K562 (cell line): Measurements from ENCODE around the gene NTRK2. TPM values are rescaled to one million over a fixed set of nuclear protein-coding genes. Genes with fewer than 3 reads are reported as not detected.

Experiments
- ATAC-seq: fragments of 200-7000 bp; cut with Tn5 transposase; 3 replicates; pipeline ENCODE4 v1.9.1; 2020; ENCODE audit warnings: moderate library complexity
- BruUV-seq: library from RNA; stranded (reverse); fragments of 400-500 nt; replicated peaks from 2 replicates; lab custom pipeline; 2021; lab: Mats Ljungman, UMichigan
- CTCF ChIA-PET: fragments of 300-600 bp; formaldehyde crosslinking; extraction: SDS; loops from one replicate; lab custom pipeline; 2021; ENCODE audit warnings: low intra/inter-chr PET ratio; lab: Yijun Ruan, JAX
- POLR2A ChIA-PET: fragments of 300-600, 350-650 bp; sonication (Branson Sonifier 250); formaldehyde crosslinking; extraction: SDS; loops from one replicate; lab custom pipeline; 2021; ENCODE audit warnings: antibody characterized with exemption, inconsistent platforms; lab: Yijun Ruan, JAX
- DNase-seq, 4 experiments: peaks; one replicate each; pipeline versions ENCODE4 v3.0.0 to v3.0.0-alpha.2; 2011 to 2018; ENCODE audit warnings: low spot score in 3 of 4, mixed read lengths in 3 of 4; ENCODE audit errors: extremely low read depth in 1 of 4
- FAIRE-seq: peaks from 2 replicates; lab custom pipeline; 2011; peaks lifted over from hg19 to GRCh38; lab: Jason Lieb, UNC
- H2AFZ ChIP-seq: 2 replicates; pipeline ENCODE4 v1.6.0; 2011; ENCODE audit warnings: low read depth, low read length, control low read depth, inconsistent platforms
- H3K27ac ChIP-seq: fragments of 200-600 bp; 3 replicates; pipeline ENCODE4 v1.8.0; 2011; ENCODE audit warnings: low read depth, mild to moderate bottlenecking, control low read depth, inconsistent platforms, low read length, moderate library complexity, mixed read lengths; ENCODE audit errors: extremely low read depth
- H3K27me3 ChIP-seq, 2 experiments: fragments of 300-600 bp in 1 of 2; 2 replicates in 1 of 2; 3 replicates in 1 of 2; pipeline versions ENCODE4 v1.6.0 to v1.8.0; 2011; ENCODE audit warnings: inconsistent platforms in 2 of 2, low read length in 2 of 2, mild to moderate bottlenecking in 1 of 2, mixed read lengths in 1 of 2, moderate library complexity in 1 of 2; ENCODE audit not compliant: control insufficient read depth in 2 of 2, insufficient read depth in 2 of 2
- H3K36me3 ChIP-seq: fragments of 300-600 bp; 3 replicates; pipeline ENCODE4 v1.8.0; 2011; ENCODE audit warnings: mild to moderate bottlenecking, low read length, inconsistent platforms; ENCODE audit not compliant: control insufficient read depth, insufficient read depth
- H3K4me1 ChIP-seq, 2 experiments: fragments of 200-600 bp in 1 of 2; replicated peaks in 1 of 2; 2 replicates in 1 of 2; 3 replicates in 1 of 2; pipeline versions ENCODE4 v1.5.1 to v1.8.0; 2011; ENCODE audit warnings: inconsistent platforms in 2 of 2, low read length in 2 of 2, mild to moderate bottlenecking in 1 of 2, mixed read lengths in 1 of 2, moderate library complexity in 1 of 2; ENCODE audit not compliant: control insufficient read depth in 2 of 2, insufficient read depth in 2 of 2
- H3K4me2 ChIP-seq: 2 replicates; pipeline ENCODE4 v1.6.1; 2011; ENCODE audit warnings: low read length, control low read depth, inconsistent platforms, mixed read lengths; ENCODE audit not compliant: insufficient read depth
- H3K4me3 ChIP-seq: fragments of 200-600 bp; sonication (generic), shearing (Covaris generic); 2 replicates; pipeline ENCODE4 v1.5.1; 2016; ENCODE audit warnings: control low read depth, inconsistent platforms
- H3K79me2 ChIP-seq: fragments of 200-600 bp; 3 replicates; pipeline ENCODE4 v1.8.0; 2011; ENCODE audit warnings: low read length, inconsistent platforms; ENCODE audit not compliant: control insufficient read depth, insufficient read depth
- H3K9ac ChIP-seq, 2 experiments: 2 replicates each; pipeline versions ENCODE4 v1.6.0 to v1.6.1; 2011; ENCODE audit warnings: low read depth in 2 of 2, low read length in 2 of 2, control low read depth in 1 of 2, inconsistent platforms in 1 of 2, mild to moderate bottlenecking in 1 of 2, mixed read lengths in 1 of 2; ENCODE audit not compliant: insufficient read depth in 1 of 2
- H3K9me1 ChIP-seq: one replicate; pipeline ENCODE4 v1.6.0; 2011; ENCODE audit warnings: inconsistent platforms, mild to moderate bottlenecking, low read length, moderate library complexity; ENCODE audit not compliant: control insufficient read depth, insufficient read depth
- H3K9me3 ChIP-seq: replicated peaks from 2 replicates; pipeline ENCODE4 v1.5.1; 2011; ENCODE audit warnings: low read depth, low read length, inconsistent platforms; ENCODE audit not compliant: control insufficient read depth, insufficient read depth
- H4K20me1 ChIP-seq: replicated peaks from 2 replicates; pipeline ENCODE4 v1.6.1; 2011; ENCODE audit warnings: low read length, inconsistent platforms, mixed read lengths; ENCODE audit not compliant: control insufficient read depth, insufficient read depth
- ARHGAP35 ChIP-seq: fragments of 450-650 bp; IDR thresholded peaks from 2 replicates; pipeline ENCODE4 v1.6.1; 2018; ENCODE audit not compliant: partially characterized antibody
- ARID3B ChIP-seq: fragments of 250-450 bp; sonication (Bioruptor Pico); IDR thresholded peaks from 2 replicates; pipeline ENCODE4 v1.4.0; 2020; ENCODE audit warnings: borderline replicate concordance
- EP300 ChIP-seq: IDR thresholded peaks from 2 replicates; pipeline ENCODE4 v1.6.1; 2012; ENCODE audit warnings: low read length, improper control_type of control experiment
- GABPB1 ChIP-seq: sonication (generic); formaldehyde crosslinking; IDR thresholded peaks from 2 replicates; pipeline ENCODE4 v1.8.0; 2022; ENCODE audit warnings: mild to moderate bottlenecking, missing genetic modification reagents
- HIVEP1 ChIP-seq: fragments of 250-450 bp; sonication (Bioruptor Pico); IDR thresholded peaks from 2 replicates; pipeline ENCODE4 v1.4.0; 2020; ENCODE audit warnings: mild to moderate bottlenecking
- LARP7 ChIP-seq: fragments of 450-650 bp; IDR thresholded peaks from 2 replicates; pipeline ENCODE4 v1.6.1; 2016
- MTA1 ChIP-seq: fragments of 450-650 bp; IDR thresholded peaks from 2 replicates; pipeline ENCODE4 v1.6.1; 2017; ENCODE audit warnings: borderline replicate concordance
- SAFB ChIP-seq: fragments of 200-400 bp; formaldehyde crosslinking; IDR thresholded peaks from 2 replicates; pipeline ENCODE4 v1.6.1; 2017; ENCODE audit warnings: low read depth, low read length, borderline replicate concordance
- SIX5 ChIP-seq, 2 experiments: IDR thresholded peaks; 2 replicates each; pipeline ENCODE4 v1.6.1; 2011; ENCODE audit warnings: low read length in 2 of 2, borderline replicate concordance in 1 of 2, low read depth in 1 of 2, mild to moderate bottlenecking in 1 of 2, moderate library complexity in 1 of 2; ENCODE audit not compliant: insufficient read depth in 1 of 2
- STAG1 ChIP-seq: sonication (generic); formaldehyde crosslinking; IDR thresholded peaks from 2 replicates; pipeline ENCODE4 v1.5.0; 2020; ENCODE audit warnings: missing genetic modification reagents, borderline replicate concordance
- THAP12 ChIP-seq: fragments of 250-450 bp; sonication (Bioruptor Pico); IDR thresholded peaks from 2 replicates; pipeline ENCODE4 v1.9.0; 2021; ENCODE audit warnings: mild to moderate bottlenecking, inconsistent platforms
- ZBTB12 ChIP-seq: fragments of 250-450 bp; sonication (Bioruptor Pico); IDR thresholded peaks from 2 replicates; pipeline ENCODE4 v1.4.0; 2020
- ZFX ChIP-seq: sonication (generic); formaldehyde crosslinking; IDR thresholded peaks from 2 replicates; pipeline ENCODE4 v1.8.0; 2022; ENCODE audit warnings: mild to moderate bottlenecking, missing genetic modification reagents, moderate library complexity
- ZNF217 ChIP-seq: sonication (generic); formaldehyde crosslinking; IDR thresholded peaks from 2 replicates; pipeline ENCODE4 v1.8.0; 2022; ENCODE audit warnings: mild to moderate bottlenecking, missing genetic modification reagents
- whole genome bisulfite sequencing: fragments of 100-300 bp; shearing (Covaris generic); methylation state at CpG from one replicate; pipeline ENCODE4 v1.1.6; 2016; ENCODE audit warnings: low coverage, mixed read lengths; ENCODE audit not compliant: insufficient coverage; ENCODE audit errors: missing lambda C conversion rate; 5-methylcytosine and 5-hydroxymethylcytosine counted together
- in situ Hi-C: fragments of 300-500 bp; cut with MboI; formaldehyde crosslinking; loops from 4 replicates; pipeline ENCODE4 v1.15.0; 2018; ENCODE audit warnings: inconsistent platforms, mixed read lengths
- intact Hi-C: fragments of 100-400 bp; cut with micrococcal nuclease; formaldehyde crosslinking; loops from 2 replicates; pipeline ENCODE4 v1.14.2; 2022
- polyA plus RNA-seq, 8 experiments: library from polyadenylated mRNA; depleted of rRNA in 4 of 8; stranded (reverse) in 5 of 8; unstranded in 3 of 8; fragments of >200 nt; fragmentation: Nextera tagmentation in 2 of 8; fragmentation: Illumina TruSeq in 1 of 8; extraction: Ambion mirVana in 2 of 8; extraction: Trizol in 1 of 8; gene quantifications; 2 replicates each; pipeline versions ENCODE4 v1.2.1 to v1.2.3, GENCODE V29; 2011 to 2014; ENCODE audit warnings: inconsistent platforms in 1 of 8, missing spikeins in 1 of 8
- total RNA-seq, 7 experiments: library from RNA; depleted of rRNA in 6 of 7; stranded (reverse); fragments of >200 nt in 6 of 7; fragmentation: Illumina TruSeq in 2 of 7; extraction: Trizol in 2 of 7; gene quantifications; 2 replicates each; pipeline versions ENCODE4 v1.2.1 to v1.2.3, GENCODE V29; 2011 to 2021; ENCODE audit warnings: low replicate concordance in 1 of 7
- TF ChIP-seq, protein P1 (sequence below): sonication (generic); formaldehyde crosslinking; IDR thresholded peaks from 2 replicates; pipeline ENCODE4 v1.8.0; 2022; ENCODE audit warnings: mild to moderate bottlenecking, missing genetic modification reagents
- TF ChIP-seq, protein P2 (sequence below): fragments of 450-650 bp; IDR thresholded peaks from 2 replicates; pipeline ENCODE4 v1.7.0; 2016; ENCODE audit warnings: borderline replicate concordance

Gene NTRK2
- total and polyA plus RNA-seq, 9 of the 15 experiments (the other 6 are each of a cell fraction or from before 2014, with no cell fraction given), result not detected

- Histone ChIP-seq H4K20me1 (no peaks in the 10 kb centered on the region), H3K9me3 (no peaks in the 10 kb centered on the region), H3K9me1 (no peaks in the 10 kb centered on the region), H3K36me3 (no peaks in the 10 kb centered on the region), H3K4me2 (no peak overlapping the region), H3K4me3 (no peak overlapping the region), H3K27me3 (no peaks in the 10 kb centered on the region), H3K9ac (no peak overlapping the region), H2AFZ (no peak overlapping the region), H3K27ac (no peak overlapping the region), H3K4me1 (no peaks in the 10 kb centered on the region), H3K79me2 (no peaks in the 10 kb centered on the region)
- ChIA-PET CTCF (no interaction called here), POLR2A (no interaction called here)
- DNase-seq, result no peak
- 0% methylated on average over 2 of the region's 2 CpGs for WGBS
- no TSS peak for BruUV-seq
- intact Hi-C loops (no loop called here), in situ Hi-C loops (no loop called here)
- no peak for FAIRE-seq
- ATAC-seq, result no peak
- no peak for TF ChIP-seq GABPB1
- TF ChIP-seq ZNF217, result no peak
- no peak for TF ChIP-seq ZFX
- TF ChIP-seq THAP12, result no peak
- TF ChIP-seq, protein P1, sequence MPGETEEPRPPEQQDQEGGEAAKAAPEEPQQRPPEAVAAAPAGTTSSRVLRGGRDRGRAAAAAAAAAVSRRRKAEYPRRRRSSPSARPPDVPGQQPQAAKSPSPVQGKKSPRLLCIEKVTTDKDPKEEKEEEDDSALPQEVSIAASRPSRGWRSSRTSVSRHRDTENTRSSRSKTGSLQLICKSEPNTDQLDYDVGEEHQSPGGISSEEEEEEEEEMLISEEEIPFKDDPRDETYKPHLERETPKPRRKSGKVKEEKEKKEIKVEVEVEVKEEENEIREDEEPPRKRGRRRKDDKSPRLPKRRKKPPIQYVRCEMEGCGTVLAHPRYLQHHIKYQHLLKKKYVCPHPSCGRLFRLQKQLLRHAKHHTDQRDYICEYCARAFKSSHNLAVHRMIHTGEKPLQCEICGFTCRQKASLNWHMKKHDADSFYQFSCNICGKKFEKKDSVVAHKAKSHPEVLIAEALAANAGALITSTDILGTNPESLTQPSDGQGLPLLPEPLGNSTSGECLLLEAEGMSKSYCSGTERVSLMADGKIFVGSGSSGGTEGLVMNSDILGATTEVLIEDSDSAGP, result no peak
- TF ChIP-seq ARHGAP35, result no peak
- no peak for TF ChIP-seq ZBTB12 (CRISPR knock-in tag)
- TF ChIP-seq ARID3B, result no peak
- no peak for TF ChIP-seq SAFB
- TF ChIP-seq HIVEP1 (CRISPR knock-in tag), result no peak
- no peak for TF ChIP-seq LARP7
- no peak for TF ChIP-seq STAG1 (CRISPR knock-in tag)
- TF ChIP-seq, protein P2, sequence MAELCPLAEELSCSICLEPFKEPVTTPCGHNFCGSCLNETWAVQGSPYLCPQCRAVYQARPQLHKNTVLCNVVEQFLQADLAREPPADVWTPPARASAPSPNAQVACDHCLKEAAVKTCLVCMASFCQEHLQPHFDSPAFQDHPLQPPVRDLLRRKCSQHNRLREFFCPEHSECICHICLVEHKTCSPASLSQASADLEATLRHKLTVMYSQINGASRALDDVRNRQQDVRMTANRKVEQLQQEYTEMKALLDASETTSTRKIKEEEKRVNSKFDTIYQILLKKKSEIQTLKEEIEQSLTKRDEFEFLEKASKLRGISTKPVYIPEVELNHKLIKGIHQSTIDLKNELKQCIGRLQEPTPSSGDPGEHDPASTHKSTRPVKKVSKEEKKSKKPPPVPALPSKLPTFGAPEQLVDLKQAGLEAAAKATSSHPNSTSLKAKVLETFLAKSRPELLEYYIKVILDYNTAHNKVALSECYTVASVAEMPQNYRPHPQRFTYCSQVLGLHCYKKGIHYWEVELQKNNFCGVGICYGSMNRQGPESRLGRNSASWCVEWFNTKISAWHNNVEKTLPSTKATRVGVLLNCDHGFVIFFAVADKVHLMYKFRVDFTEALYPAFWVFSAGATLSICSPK, result no peak
- TF ChIP-seq MTA1, result no peak
- TF ChIP-seq SIX5 (IDR thresholded peaks at IDR 0.05; ENCODE audit: borderline replicate concordance in 1 of 2, insufficient read depth in 1 of 2, low read depth in 1 of 2, low read length in 2 of 2), result no peak
- no peak for TF ChIP-seq EP300
Measured at GRCh38 chr9:84874596-84874995, 205.1 kb downstream of the NTRK2 start.
